GM20431 (cell line): ENCODE data around the gene CEACAM16.
"Not testable (repeated sequence)": the region's sequence is repeated elsewhere in the genome, so short reads cannot be mapped to it uniquely, and the experiment has no call there.

ENCODE experiments used
- in situ Hi-C: fragments of 300-500 bp; cut with MseI, MboI; formaldehyde crosslinking; loops from one replicate; pipeline ENCODE4 v1.15.0; 2020; ENCODE audit warnings: low sequenced_read_pairs; ENCODE audit not compliant: unreplicated experiment

The CEACAM16 gene

DNA sequence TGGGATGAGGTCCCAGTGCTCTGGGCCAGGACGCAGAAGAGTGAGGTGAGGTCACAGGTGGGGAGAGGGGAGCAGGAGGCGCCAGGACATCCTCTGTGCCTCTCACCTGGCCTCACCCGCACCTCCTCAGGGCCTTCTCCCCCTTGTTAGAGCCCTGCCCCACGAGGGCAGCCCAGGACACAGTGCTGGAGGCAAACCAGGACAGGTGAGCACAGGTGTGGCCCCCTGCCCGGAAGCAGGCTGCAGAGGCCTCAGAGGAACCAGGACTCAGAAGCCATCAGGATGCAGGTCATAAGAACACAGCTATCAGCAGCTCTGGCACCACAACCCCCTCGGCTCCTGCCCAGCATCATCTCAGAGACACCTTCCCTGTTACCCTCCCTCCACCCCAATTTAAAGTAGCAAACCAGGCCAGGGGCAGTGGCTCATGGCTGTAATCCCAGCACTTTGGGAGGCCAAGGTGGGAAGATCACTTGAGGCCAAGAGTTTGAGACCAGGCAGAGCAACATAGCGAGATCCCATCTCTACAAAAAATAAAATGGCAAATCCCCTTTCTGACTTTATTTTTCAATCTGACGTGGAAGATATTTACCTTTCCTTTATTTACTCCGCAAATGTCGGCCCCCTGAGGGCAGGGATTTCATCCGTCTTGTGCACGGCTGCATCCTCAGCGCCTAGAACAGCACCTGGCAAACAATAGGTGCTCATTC is at the start of gene CEACAM16:
Gene CEACAM16 (plus strand): TSS at position 660 of the 710 bp plus-strand sequence. CDS start 2,306 bp downstream, outside the sequence.
- in situ Hi-C loops, result no loop called here

DNA sequence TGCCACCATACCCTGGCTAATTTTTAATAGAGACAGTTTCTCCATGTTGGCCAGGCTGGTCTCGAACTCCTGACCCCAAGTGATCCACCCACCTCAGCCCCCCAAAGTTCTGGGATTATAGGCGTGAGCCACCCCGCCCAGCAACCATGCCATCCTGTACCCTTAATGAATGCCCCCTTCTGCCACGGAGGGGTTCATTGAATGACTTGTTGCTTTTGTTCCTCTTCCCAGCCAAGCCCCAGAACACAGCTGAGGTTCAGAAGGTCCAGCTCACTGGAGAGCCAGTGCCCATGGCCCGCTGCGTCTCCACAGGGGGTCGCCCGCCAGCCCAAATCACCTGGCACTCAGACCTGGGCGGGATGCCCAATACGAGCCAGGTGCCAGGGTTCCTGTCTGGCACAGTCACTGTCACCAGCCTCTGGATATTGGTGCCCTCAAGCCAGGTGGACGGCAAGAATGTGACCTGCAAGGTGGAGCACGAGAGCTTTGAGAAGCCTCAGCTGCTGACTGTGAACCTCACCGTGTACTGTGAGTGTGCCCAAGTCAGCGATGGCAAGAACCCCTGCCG is 49.3 kb upstream of the CEACAM16 start:
- in situ Hi-C loops, result no loop called here

- in situ Hi-C loops, result no loop called here
These were observed 45.6 kb upstream of the CEACAM16 start for GRCh38 chr19:44653343-44653742.

DNA sequence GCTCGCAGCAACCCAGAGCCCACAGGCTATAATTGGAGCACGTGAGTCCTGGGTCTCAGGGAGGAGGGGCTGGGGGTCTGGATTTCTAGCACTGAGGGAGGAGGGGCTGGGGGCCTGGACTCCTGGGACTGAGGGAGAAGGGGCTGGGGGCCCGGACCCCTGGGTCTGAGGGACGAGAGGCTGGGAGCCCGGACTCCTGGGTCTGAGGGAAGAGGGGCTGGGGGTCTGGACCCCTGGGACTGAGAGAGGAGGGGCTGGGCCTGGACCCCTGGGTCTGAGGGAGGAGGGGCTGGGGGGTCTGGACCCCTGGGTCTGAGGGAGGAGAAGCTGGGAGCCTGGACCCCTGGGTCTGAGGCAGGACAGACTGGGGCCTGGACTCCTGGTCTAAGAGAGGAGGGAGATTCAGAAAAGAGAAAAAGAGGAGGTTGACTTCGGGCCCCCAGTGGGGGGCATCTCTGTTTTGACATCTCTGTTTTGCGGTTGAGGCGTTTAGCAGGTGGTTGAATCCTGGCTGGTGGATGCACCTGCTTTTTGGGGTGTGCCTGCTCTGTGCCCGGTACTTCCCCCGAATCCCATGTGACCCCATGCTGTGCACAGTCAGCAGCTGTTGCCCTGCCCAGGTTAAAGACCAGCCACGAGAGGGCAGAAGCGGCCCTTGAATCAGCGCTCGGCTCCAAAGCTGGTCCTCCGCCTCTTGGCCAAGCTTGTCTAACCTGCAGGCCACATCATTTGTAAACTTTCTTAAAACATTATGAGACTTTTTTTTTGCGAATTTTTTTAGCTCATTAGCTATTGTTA is 44.8 kb upstream of the CEACAM16 start:
- in situ Hi-C loops, result no loop called here

- in situ Hi-C loops, result no loop called here
These were observed 41.6 kb upstream of the CEACAM16 start for GRCh38 chr19:44657211-44657921.

DNA sequence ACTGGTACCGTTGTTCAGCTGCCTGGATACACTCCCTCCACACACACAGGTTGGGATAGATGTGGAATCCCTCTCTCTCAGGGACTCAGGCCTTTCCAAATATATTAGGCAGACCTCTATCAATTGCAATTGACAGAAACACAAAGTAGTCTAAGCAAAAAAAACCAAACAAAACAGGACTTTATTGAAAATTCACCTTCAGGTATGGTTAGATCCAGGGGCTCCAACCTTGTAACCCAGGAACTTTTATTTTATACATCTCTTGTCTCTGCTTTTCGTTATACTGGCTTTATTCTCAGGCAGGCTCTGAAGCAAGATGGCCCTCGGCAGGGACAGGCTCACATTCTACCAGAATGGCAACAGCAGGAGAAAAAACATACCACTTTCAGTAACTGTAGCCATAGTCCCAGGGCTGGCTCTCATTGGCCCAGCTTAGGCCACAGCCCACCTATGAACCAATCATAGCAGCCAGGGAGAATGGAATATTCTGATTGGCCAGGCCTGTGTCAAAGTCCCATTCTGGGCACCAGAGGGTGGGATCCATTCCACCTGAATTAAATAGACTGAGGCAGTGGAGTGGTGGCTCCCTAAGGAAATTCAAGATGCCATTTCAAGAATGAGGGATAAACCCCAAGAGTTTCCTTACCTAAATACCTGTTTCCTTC is 40.8 kb upstream of the CEACAM16 start:
- in situ Hi-C loops, result no loop called here

- in situ Hi-C loops, result no loop called here
These were observed 38.9 kb upstream of the CEACAM16 start for GRCh38 chr19:44660081-44660480.

DNA sequence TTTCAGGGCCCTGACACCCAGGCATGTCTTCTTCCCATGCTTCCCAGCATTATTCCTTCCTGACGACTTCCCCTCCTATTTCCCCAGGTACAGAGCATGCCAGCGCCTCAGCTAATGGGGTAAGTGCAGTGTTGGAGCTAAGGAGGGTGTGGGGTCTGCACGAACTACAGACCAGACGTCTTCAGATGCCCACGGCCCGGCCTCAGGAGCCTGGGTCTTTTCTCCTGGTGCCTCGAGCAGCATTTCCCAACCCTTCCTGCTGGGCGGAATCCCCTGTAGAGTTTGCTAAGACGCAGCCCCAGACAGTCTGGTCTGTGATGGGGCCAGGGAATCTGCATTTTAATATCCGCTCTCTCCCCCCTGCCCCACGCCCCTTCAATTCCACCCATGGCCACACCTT is 37.7 kb upstream of the CEACAM16 start:
- in situ Hi-C loops, result no loop called here

GRCh38 chr19:44661904-44662303 is 37.0 kb upstream of the CEACAM16 start:
- in situ Hi-C loops, result no loop called here

- in situ Hi-C loops, result no loop called here
These were observed 36.1 kb upstream of the CEACAM16 start for GRCh38 chr19:44662691-44663385.

- in situ Hi-C loops, result no loop called here
These were observed 35.0 kb upstream of the CEACAM16 start for GRCh38 chr19:44663996-44664395.

GRCh38 chr19:44664976-44665375 is 34.0 kb upstream of the CEACAM16 start:
- in situ Hi-C loops, result no loop called here

- in situ Hi-C loops, result no loop called here
These were observed 31.9 kb upstream of the CEACAM16 start for GRCh38 chr19:44666852-44667556.

GRCh38 chr19:44668985-44669764 is 29.8 kb upstream of the CEACAM16 start:
- in situ Hi-C loops, result no loop called here

- in situ Hi-C loops, result not testable (repeated sequence)
These were observed 28.9 kb upstream of the CEACAM16 start for GRCh38 chr19:44670027-44670426.

GRCh38 chr19:44671400-44671799 is 27.6 kb upstream of the CEACAM16 start, which contains the start of gene CEACAM19:
CEACAM19 (plus strand) TSS chr19:44671482; CDS start chr19:44671932, 450 bp downstream.
- in situ Hi-C loops, result no loop called here

- in situ Hi-C loops, result no loop called here
These were observed 26.7 kb upstream of the CEACAM16 start for GRCh38 chr19:44672226-44672625.

- in situ Hi-C loops, result no loop called here
These were observed 25.4 kb upstream of the CEACAM16 start for GRCh38 chr19:44673510-44673909.
